A673 (cell line): ENCODE results near the gene RHOA.

Experiments used
- CTCF ChIP-seq: fragments of 300-800, 200-600 bp; sonication (generic); conservative IDR thresholded peaks from 2 replicates; pipeline ENCODE4 v1.5.1; 2017; ENCODE audit warnings: low read depth, mild to moderate bottlenecking, antibody characterized with exemption, low read length, moderate library complexity, mixed read lengths
- EZH2 ChIP-seq: fragments of 200-600 bp; sonication (generic); IDR thresholded peaks from 2 replicates; pipeline ENCODE4 v1.6.1; 2017; ENCODE audit warnings: borderline replicate concordance, low read depth, mild to moderate bottlenecking, mixed read lengths, antibody characterized with exemption, low read length; ENCODE audit not compliant: poor library complexity, severe bottlenecking

- TF ChIP-seq CTCF (no peak), EZH2 (no peak)
Measured at GRCh38 chr3:49310677-49311076, 101.1 kb downstream of the RHOA start.
